Body of pancreas (tissue), 4 donors: ENCODE measurements around the gene SLC35C1.

ENCODE experiments used
- CTCF ChIP-seq, 7 experiments: fragments of 450-650 bp in 4 of 7; fragments of 200-600 bp in 3 of 7; sonication (generic) in 3 of 7; IDR thresholded peaks; one replicate each; pipeline ENCODE4 v1.5.1; 2016 to 2019; ENCODE audit warnings: antibody characterized with exemption in 7 of 7
- POLR2A ChIP-seq, 3 donors: fragments of 450-650 bp; IDR thresholded peaks; one replicate each; pipeline ENCODE4 v1.6.1; 2016; ENCODE audit warnings: antibody characterized with exemption in 3 of 3, mild to moderate bottlenecking in 2 of 3

GRCh38 chr11:45800261-45800660 is 4.7 kb upstream of the SLC35C1 start:
- TF ChIP-seq CTCF (IDR thresholded peaks at IDR 0.05) = no peak
- no peak for TF ChIP-seq POLR2A (IDR thresholded peaks at IDR 0.05)
